ENCODE measurements around the gene ADARB2.

DNA sequence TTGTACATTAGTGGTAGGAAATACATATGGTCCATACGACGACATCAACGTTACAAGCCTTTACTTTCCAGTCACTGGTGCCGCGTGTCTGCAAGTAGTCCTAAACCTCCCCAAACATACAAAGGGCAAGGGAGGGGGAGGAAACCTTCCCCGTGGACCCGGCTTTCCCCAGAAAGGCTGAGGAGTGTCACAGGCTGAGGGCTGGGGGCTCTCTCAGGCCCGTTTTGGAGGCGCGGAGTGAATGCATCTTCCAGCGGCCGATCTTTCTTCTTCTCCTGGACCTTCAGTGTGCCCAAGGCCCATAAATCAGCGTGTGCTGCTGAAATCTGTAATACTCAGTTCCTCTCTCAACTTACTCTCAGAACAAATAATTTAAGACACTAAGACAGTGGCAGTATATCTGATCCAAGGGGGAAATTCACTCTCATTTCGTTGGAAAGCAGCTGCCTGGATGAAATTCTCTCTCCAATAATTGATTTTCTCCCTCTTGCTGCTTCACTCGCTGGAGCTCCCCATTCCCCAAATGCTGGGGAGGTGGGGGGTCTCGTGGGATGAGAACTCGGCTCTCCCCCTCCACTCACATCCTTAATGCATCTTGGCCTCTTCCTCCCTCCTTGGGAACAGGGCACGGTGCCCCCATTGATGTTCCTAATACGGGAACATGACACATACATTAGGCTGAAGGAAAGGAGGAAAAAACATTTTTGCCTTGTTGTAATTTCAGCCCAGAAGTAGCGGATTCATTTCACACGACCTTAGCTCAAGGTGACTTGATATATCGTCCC lies 126.1 kb downstream of the ADARB2 start:
- TF ChIP-seq, protein P1, sequence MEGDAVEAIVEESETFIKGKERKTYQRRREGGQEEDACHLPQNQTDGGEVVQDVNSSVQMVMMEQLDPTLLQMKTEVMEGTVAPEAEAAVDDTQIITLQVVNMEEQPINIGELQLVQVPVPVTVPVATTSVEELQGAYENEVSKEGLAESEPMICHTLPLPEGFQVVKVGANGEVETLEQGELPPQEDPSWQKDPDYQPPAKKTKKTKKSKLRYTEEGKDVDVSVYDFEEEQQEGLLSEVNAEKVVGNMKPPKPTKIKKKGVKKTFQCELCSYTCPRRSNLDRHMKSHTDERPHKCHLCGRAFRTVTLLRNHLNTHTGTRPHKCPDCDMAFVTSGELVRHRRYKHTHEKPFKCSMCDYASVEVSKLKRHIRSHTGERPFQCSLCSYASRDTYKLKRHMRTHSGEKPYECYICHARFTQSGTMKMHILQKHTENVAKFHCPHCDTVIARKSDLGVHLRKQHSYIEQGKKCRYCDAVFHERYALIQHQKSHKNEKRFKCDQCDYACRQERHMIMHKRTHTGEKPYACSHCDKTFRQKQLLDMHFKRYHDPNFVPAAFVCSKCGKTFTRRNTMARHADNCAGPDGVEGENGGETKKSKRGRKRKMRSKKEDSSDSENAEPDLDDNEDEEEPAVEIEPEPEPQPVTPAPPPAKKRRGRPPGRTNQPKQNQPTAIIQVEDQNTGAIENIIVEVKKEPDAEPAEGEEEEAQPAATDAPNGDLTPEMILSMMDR (IDR thresholded peaks at IDR 0.05; ENCODE audit: insufficient read depth, low read length): no peak
- TF ChIP-seq, protein P2, sequence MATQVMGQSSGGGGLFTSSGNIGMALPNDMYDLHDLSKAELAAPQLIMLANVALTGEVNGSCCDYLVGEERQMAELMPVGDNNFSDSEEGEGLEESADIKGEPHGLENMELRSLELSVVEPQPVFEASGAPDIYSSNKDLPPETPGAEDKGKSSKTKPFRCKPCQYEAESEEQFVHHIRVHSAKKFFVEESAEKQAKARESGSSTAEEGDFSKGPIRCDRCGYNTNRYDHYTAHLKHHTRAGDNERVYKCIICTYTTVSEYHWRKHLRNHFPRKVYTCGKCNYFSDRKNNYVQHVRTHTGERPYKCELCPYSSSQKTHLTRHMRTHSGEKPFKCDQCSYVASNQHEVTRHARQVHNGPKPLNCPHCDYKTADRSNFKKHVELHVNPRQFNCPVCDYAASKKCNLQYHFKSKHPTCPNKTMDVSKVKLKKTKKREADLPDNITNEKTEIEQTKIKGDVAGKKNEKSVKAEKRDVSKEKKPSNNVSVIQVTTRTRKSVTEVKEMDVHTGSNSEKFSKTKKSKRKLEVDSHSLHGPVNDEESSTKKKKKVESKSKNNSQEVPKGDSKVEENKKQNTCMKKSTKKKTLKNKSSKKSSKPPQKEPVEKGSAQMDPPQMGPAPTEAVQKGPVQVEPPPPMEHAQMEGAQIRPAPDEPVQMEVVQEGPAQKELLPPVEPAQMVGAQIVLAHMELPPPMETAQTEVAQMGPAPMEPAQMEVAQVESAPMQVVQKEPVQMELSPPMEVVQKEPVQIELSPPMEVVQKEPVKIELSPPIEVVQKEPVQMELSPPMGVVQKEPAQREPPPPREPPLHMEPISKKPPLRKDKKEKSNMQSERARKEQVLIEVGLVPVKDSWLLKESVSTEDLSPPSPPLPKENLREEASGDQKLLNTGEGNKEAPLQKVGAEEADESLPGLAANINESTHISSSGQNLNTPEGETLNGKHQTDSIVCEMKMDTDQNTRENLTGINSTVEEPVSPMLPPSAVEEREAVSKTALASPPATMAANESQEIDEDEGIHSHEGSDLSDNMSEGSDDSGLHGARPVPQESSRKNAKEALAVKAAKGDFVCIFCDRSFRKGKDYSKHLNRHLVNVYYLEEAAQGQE (IDR thresholded peaks at IDR 0.05; ENCODE audit: insufficient replicate concordance, low read depth): no peak
- TF ChIP-seq POLR2AphosphoS5 (IDR thresholded peaks at IDR 0.05; ENCODE audit: low read depth): no peak
- no peak for TF ChIP-seq GABPA (IDR thresholded peaks at IDR 0.05; ENCODE audit: low read depth)
- no peak for TF ChIP-seq SPI1 (IDR thresholded peaks at IDR 0.05; ENCODE audit: borderline replicate concordance, low read depth)

All from HL-60 (cell line).